Endothelial cell of umbilical vein (primary cell): ENCODE measurements around the gene ZSWIM5. TPM values are rescaled to one million over a fixed set of nuclear protein-coding genes. Genes with fewer than 3 reads are reported as not detected.

Experiments
- BruUV-seq: library from RNA; stranded (reverse); fragments of 400-500 nt; replicated peaks from 2 replicates; lab custom pipeline; 2021; lab: Mats Ljungman, UMichigan
- CTCF ChIA-PET: fragments of 300-600, 350-600 bp; sonication (Branson Sonifier 250); formaldehyde crosslinking; loops from one replicate; lab custom pipeline; 2021; ENCODE audit warnings: antibody characterized with exemption, inconsistent platforms; lab: Charles Lee
- POLR2A ChIA-PET: fragments of 300-600, 350-600 bp; sonication (Branson Sonifier 250); formaldehyde crosslinking; loops from one replicate; lab custom pipeline; 2021; ENCODE audit warnings: antibody characterized with exemption, inconsistent platforms; lab: Charles Lee
- DNase-seq: peaks from one replicate; pipeline ENCODE4 v3.0.0-alpha.2; 2011; ENCODE audit warnings: low read depth, low spot score
- FAIRE-seq: peaks from 2 replicates; lab custom pipeline; 2011; peaks lifted over from hg19 to GRCh38; lab: Jason Lieb, UNC
- H2AFZ ChIP-seq: 2 replicates; pipeline ENCODE4 v1.6.0; 2012; ENCODE audit warnings: low read depth, low read length, control low read depth, inconsistent platforms
- H3K27ac ChIP-seq: 2 replicates; pipeline ENCODE4 v1.5.1; 2011; ENCODE audit warnings: low read depth, mild to moderate bottlenecking, control low read depth, low read length, moderate library complexity; ENCODE audit not compliant: insufficient read depth
- H3K27me3 ChIP-seq, 2 experiments: 2 replicates each; pipeline versions ENCODE4 v1.6.0 to v1.6.1; 2011; ENCODE audit warnings: low read length in 2 of 2, mixed read lengths in 1 of 2; ENCODE audit not compliant: control insufficient read depth in 2 of 2, insufficient read depth in 2 of 2
- H3K36me3 ChIP-seq, 2 experiments: 2 replicates in 1 of 2; 3 replicates in 1 of 2; pipeline ENCODE4 v1.5.1; 2011; ENCODE audit warnings: low read length in 2 of 2, mild to moderate bottlenecking in 1 of 2, moderate library complexity in 1 of 2; ENCODE audit not compliant: control insufficient read depth in 2 of 2, insufficient read depth in 2 of 2; ENCODE audit errors: extremely low read depth in 1 of 2
- H3K4me1 ChIP-seq: 3 replicates; pipeline ENCODE4 v1.5.1; 2011; ENCODE audit warnings: mild to moderate bottlenecking, low read length; ENCODE audit not compliant: control insufficient read depth, insufficient read depth; ENCODE audit errors: extremely low read depth
- H3K4me2 ChIP-seq: 2 replicates; pipeline ENCODE4 v1.6.1; 2011; ENCODE audit warnings: low read length, control low read depth, mixed read lengths; ENCODE audit not compliant: insufficient read depth
- H3K4me3 ChIP-seq, 3 experiments: fragments of 200-600 bp in 1 of 3; sonication (generic), shearing (Covaris generic) in 1 of 3; replicated peaks in 1 of 3; 2 replicates each; pipeline ENCODE4 v1.5.1; 2011 to 2016; ENCODE audit warnings: control low read depth in 3 of 3, low read length in 3 of 3, mild to moderate bottlenecking in 2 of 3, inconsistent platforms in 1 of 3, low read depth in 1 of 3, moderate library complexity in 1 of 3; ENCODE audit not compliant: insufficient read depth in 1 of 3
- H3K79me2 ChIP-seq: 2 replicates; pipeline ENCODE4 v1.6.0; 2012; ENCODE audit warnings: low read length, inconsistent platforms; ENCODE audit not compliant: control insufficient read depth, insufficient read depth
- H3K9ac ChIP-seq: replicated peaks from 2 replicates; pipeline ENCODE3; 2011; ENCODE audit warnings: low read length, control low read depth; ENCODE audit not compliant: insufficient read depth; ENCODE audit errors: extremely low read depth
- H3K9me1 ChIP-seq: replicated peaks from 3 replicates; pipeline ENCODE4 v1.6.0; 2011; ENCODE audit warnings: mild to moderate bottlenecking, low read length; ENCODE audit not compliant: control insufficient read depth, insufficient read depth; ENCODE audit errors: extremely low read depth
- H3K9me3 ChIP-seq: replicated peaks from 2 replicates; pipeline ENCODE4 v1.5.1; 2012; ENCODE audit warnings: low read length, inconsistent platforms; ENCODE audit not compliant: control insufficient read depth, insufficient read depth
- H4K20me1 ChIP-seq: replicated peaks from 2 replicates; pipeline ENCODE3; 2011; ENCODE audit warnings: mild to moderate bottlenecking, low read length; ENCODE audit not compliant: control insufficient read depth, insufficient read depth; ENCODE audit errors: extremely low read depth
- CTCF ChIP-seq, 2 donors: IDR thresholded peaks; 1 replicate in 1 of 2; 2 replicates in 1 of 2; pipeline ENCODE4 v1.5.1; 2011; ENCODE audit warnings: low read length in 2 of 2, mild to moderate bottlenecking in 2 of 2, moderate library complexity in 2 of 2, control low read depth in 1 of 2, inconsistent platforms in 1 of 2, low read depth in 1 of 2; ENCODE audit not compliant: insufficient read depth in 1 of 2; ENCODE audit errors: extremely low read depth in 1 of 2
- FOS ChIP-seq: IDR thresholded peaks from 2 replicates; pipeline ENCODE4 v1.6.1; 2011; ENCODE audit warnings: mild to moderate bottlenecking, low read length, moderate library complexity, borderline replicate concordance; ENCODE audit not compliant: insufficient read depth
- MAX ChIP-seq: IDR thresholded peaks from 2 replicates; pipeline ENCODE4 v1.6.1; 2011; ENCODE audit not compliant: insufficient read depth, insufficient read length
- MYC ChIP-seq: IDR thresholded peaks from one replicate; pipeline ENCODE4 v1.6.1; 2011; ENCODE audit warnings: mild to moderate bottlenecking, low read depth, low read length
- POLR2A ChIP-seq: IDR thresholded peaks from 2 replicates; pipeline ENCODE4 v1.6.1; 2012; ENCODE audit warnings: low read depth, mild to moderate bottlenecking, control low read depth, low read length
- dilution Hi-C: fragments of 300-500 bp; cut with MboI; formaldehyde crosslinking; loops from one replicate; pipeline ENCODE4 v1.15.0; 2019; ENCODE audit warnings: low sequenced_read_pairs; ENCODE audit not compliant: extremely low pct_ligation_motif_present
- intact Hi-C: fragments of 100-400 bp; cut with micrococcal nuclease; formaldehyde crosslinking; loops from one replicate; pipeline ENCODE4 v1.10.0; 2022
- polyA plus RNA-seq, 4 experiments: library from polyadenylated mRNA; depleted of rRNA in 3 of 4; stranded (reverse) in 3 of 4; unstranded in 1 of 4; fragments of >200 nt; gene quantifications; 2 replicates each; pipeline versions ENCODE4 v1.2.1 to v1.2.3, GENCODE V29; 2011 to 2012; ENCODE audit warnings: missing spikeins in 1 of 4
- total RNA-seq: library from RNA; stranded (reverse); gene quantifications from 2 replicates; pipeline ENCODE4 v1.2.3, GENCODE V29; 2021

The ZSWIM5 gene
- total and polyA plus RNA-seq, 2 donors (not counting 3 experiments of a cell fraction or from before 2014, with no cell fraction given) = 1.6 to 4.3 TPM

GRCh38 chr1:44988531-44989156 is 217.8 kb downstream of the ZSWIM5 start:
- POLR2A ChIA-PET = no interaction called here
- no peak for FAIRE-seq
- no peak overlapping the region for H2AFZ ChIP-seq
- no peaks in the 10 kb centered on the region for H4K20me1 ChIP-seq
- H3K9me1 ChIP-seq = no peaks in the 10 kb centered on the region
- H3K4me1 ChIP-seq = peaks cover 8% of the 10 kb centered on the region
- no TSS peak for BruUV-seq
- H3K79me2 ChIP-seq = peaks cover 9% of the 10 kb centered on the region
- dilution Hi-C loops (no loop called here), intact Hi-C loops (no loop called here)
- TF ChIP-seq MYC (no peak), POLR2A (no peak), FOS (no peak), CTCF (IDR thresholded peaks at IDR 0.05; ENCODE audit: extremely low read depth in 1 of 2, insufficient read depth in 1 of 2, low read depth in 1 of 2, low read length in 2 of 2) (no peak), MAX (no peak)
- H3K9me3 ChIP-seq = no peaks in the 10 kb centered on the region
- no peaks in the 10 kb centered on the region for H3K27me3 ChIP-seq
- no peak overlapping the region for H3K4me3 ChIP-seq
- no peak overlapping the region for H3K27ac ChIP-seq
- CTCF ChIA-PET = interaction anchor here (0.7 to 2.3 kb wide), 4 partner anchors 14 to 153 kb away, joined by 3 to 4 read pairs (median 4); no protein-coding TSS in a partner anchor
- no peak for DNase-seq
- no peaks in the 10 kb centered on the region for H3K36me3 ChIP-seq
- H3K9ac ChIP-seq = no peak overlapping the region
- H3K4me2 ChIP-seq = no peak overlapping the region
